ENCODE results near the gene GTF2IRD1.
"Not testable (repeated sequence)": the region's sequence is repeated elsewhere in the genome, so short reads cannot be mapped to it uniquely, and the experiment has no call there.

GTF2IRD1 gene

DNA sequence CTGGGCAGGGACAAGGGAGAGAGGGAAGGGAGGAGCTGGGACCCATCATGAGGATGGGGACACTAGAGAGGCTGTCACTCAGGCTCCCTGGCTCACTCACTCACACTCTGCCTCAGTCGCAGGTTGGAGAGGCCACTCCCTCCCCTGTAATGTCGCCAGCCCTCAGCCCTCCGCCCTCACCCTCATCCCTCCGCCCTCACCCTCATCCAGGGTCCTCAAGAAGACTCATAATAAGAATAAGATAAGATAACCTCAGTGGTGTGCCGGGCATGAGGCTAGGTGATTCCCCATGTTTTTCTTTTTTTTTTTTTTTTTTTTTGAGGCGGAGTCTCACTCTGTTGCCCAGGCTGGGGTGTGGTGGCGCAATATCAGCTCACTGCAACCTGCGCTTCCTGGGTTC is 92.2 kb downstream of the GTF2IRD1 start:
- in situ Hi-C loops (cut with HindIII; ENCODE audit: low sequenced_read_pairs): no loop called here

DNA sequence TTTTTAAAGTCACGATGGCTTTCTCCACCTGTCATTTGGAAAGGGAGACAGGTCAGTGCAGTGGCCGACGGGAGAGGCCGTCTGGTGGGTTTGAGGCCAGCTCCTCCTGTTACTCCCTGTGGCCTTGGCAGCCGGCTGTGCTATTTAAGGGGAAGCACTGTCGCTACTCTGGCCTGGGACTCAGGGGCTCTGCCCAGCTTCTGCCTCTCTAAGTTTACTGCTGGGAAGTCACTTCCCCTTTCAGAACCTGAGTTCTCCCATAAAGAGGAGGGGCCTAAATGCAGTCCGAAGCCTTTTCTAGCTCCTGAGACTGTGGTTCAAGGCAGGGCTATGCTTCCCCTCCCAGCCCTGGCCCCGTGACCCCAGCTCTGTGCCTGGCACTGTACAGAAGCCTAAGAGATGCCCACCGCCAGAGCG is 99.9 kb downstream of the GTF2IRD1 start:
- in situ Hi-C loops (cut with HindIII; ENCODE audit: low sequenced_read_pairs): not testable (repeated sequence)

DNA sequence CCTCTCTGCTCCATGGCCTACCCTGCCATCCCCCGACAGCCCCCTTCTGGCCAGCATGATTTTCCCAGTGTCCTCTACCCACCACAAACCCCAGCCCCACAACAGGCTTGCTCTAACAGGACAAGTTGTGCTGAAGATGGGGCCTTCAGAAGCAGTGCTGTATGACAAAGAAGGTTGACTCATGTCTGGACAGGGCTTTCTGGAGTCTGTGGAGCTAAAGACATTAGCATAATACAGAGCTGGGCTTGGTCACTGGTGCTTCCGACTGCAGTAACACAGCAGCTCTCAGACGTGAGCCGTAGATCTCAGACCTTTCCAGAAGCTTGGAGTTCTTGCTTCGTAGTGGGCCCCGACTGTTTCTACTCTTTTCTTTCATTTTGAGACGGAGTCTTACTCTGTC is 100.5 kb downstream of the GTF2IRD1 start:
- in situ Hi-C loops (cut with HindIII; ENCODE audit: low sequenced_read_pairs): no loop called here

DNA sequence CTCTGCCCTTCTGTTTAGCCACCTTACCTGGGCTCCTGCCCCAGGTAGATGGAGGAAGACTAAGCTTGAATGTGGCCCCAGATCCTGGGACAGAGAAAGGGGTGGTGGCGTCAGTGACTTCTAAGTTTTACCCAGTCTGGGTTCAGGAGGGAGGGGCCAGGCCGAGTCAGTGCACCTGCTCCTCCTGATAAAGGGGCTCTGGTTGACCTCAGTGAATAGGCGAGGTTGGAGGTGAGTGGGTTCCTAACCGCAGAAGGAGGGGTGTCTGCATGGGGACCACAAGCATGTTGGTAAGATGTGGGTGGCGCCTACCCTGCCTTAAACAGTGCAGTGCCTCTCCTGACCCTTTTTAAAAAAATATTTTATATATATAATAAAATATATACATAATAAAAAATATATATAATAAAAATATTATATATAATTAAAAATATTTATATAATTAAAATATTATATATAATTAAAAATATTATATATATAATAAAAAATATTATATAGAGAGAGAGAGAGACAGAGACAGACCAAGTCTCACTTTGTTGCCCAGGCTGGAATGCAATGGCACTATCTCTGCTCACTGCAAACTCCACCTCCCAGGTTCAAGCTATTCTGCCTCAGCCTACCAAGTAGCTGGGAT is 106.5 kb downstream of the GTF2IRD1 start:
- in situ Hi-C loops (cut with HindIII; ENCODE audit: low sequenced_read_pairs): no loop called here

DNA sequence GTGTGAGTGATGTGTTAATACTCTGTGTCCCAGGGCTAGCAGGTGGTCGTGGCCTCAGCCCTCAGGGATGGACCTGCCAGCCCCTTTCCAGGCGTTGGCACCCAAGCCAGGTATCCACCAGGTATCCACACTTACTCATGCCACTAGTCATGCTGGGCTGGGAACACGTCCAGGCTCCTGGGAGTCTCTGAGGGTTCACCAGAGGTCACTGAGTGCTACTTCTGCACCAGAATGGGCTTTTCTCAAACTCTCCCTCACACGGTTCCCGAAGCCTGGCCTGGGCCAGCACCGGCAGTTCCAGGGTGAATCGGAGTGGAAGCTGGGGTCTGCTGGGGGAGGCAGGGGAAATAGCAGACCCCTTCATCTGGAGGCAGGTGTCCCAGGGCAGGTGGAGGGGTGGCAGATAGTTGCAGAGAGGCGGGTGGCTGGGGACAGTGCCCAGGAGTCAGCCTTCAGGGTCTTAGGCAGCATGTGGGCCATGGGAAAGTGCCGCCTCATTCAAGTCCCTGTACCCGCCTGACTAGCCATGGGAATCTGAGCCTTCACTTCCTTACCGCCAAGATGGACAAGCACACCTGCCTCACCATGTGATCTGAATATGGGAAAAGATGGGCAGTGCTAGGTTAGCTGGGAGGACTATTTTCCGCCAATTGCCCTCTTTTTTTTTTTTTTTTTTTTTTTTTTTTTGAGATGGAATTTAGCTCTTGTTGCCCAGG is 108.3 kb downstream of the GTF2IRD1 start:
- in situ Hi-C loops (cut with HindIII; ENCODE audit: low sequenced_read_pairs): no loop called here

DNA sequence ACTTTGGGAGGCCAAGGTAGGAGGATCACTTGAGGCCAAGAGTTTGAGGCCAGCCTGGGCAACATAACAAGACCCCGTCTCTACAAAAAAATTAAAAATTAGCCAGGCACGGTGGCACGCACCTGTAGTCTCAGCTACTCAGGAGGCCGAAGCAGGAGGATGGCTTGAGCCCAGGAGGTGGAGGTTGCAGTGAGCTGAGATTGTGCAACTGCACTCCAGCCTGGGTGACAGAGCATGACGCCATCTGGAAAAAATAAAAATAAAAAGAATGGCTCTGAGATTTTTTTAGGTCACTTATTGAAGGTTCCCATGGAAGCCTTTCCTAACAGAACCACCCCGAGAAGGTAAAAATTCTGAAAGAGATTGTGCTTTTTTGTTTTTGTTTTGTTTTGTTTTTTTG is 109.9 kb downstream of the GTF2IRD1 start:
- in situ Hi-C loops (cut with HindIII; ENCODE audit: low sequenced_read_pairs): not testable (repeated sequence)

DNA sequence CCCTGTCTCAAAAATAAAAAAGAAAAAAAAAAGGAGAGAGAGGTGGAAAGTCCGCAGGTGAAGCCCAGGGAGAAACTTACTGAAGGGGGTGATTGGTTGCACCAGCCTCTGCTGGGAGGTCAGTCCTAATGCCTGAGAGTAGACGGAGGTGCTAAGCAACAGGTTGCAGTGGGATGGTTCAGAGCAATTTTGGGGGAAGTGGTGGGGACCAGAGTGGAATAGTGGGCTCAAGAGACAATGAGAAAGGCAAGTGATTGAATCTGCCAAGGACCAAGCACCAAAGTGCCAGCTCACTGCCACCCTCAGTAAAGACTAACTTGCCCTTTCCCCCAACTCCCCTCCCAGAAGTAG is 113.6 kb downstream of the GTF2IRD1 start:
- in situ Hi-C loops (cut with HindIII; ENCODE audit: low sequenced_read_pairs): no loop called here

DNA sequence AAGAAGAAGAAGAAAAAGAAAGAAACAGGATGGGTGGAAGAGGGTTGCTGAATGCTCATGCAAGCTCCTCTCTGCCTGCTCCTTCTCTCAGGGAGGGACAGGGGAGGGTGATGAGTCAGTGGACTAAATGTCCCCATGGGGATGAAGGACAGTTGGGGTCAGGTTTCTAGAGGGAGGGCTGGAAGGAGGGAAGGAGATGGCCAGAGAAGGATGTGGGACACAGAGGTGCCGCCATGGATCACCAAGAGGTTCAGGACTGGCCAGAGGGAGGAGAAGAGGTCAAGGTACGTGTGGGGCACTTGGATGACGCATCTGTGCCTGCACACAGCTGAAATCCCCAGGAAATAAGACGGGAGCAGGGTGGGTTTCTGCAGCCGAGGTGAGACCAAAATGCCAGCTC is 115.0 kb downstream of the GTF2IRD1 start:
- in situ Hi-C loops (cut with HindIII; ENCODE audit: low sequenced_read_pairs): no loop called here

DNA sequence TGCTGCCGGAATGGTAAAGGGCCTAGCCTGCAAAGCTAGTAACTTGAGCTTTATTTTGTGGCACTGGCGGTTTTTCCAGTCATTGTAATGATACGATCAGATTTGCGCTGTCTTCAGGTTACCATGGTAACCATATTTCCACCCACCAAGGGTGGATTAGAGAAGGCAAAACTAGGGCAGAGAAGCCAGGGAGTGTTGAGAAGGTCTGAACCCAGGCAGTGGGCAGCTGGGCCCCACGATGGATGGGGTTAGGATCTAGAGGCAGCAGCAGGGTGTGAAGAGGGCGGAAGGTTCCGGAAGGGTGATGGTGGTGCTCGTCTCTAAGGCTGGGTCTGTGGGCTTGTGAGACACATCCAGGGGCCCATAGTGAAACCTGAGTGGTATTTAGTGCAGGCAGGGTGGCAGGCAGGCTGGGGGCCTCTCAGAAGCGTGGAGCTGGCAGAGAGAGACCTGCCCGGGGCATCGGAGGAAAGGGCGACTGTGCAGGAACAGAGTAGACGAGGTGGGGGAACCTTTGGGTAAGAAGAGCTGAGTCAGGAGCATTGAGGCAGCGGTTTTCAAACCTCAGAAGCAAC is 115.9 kb downstream of the GTF2IRD1 start:
- in situ Hi-C loops (cut with HindIII; ENCODE audit: low sequenced_read_pairs): no loop called here

DNA sequence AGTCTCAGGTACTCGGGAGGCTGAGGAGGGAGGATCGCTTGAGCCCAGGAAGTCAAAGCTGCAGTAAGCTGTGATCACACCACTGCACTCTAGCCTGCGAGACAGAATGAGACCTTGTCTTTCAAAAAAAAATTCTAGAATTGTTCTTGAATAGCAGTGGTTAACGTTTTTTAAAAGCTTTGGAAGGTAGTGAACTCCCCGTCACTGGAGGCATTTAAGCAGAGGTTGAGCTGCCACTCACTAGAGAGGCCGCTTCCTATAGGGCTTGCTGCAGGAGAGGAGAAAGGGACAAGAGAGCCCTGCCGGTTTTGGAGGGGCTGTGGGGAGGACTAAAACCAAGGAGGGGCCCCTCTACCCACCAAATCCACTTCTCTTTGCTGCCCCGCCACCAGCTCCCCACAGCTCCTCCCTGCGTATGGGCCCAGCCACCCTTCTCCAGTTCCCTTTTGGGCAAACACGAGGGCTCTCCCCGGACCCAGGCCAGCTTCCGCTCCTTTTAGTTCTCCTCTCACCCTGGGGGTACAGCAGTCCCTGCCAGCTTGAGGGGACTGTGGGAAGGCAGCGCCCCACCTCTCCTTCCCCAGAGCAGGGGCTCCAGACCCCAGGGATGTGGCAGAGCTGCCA is 116.9 kb downstream of the GTF2IRD1 start:
- in situ Hi-C loops (cut with HindIII; ENCODE audit: low sequenced_read_pairs): no loop called here

DNA sequence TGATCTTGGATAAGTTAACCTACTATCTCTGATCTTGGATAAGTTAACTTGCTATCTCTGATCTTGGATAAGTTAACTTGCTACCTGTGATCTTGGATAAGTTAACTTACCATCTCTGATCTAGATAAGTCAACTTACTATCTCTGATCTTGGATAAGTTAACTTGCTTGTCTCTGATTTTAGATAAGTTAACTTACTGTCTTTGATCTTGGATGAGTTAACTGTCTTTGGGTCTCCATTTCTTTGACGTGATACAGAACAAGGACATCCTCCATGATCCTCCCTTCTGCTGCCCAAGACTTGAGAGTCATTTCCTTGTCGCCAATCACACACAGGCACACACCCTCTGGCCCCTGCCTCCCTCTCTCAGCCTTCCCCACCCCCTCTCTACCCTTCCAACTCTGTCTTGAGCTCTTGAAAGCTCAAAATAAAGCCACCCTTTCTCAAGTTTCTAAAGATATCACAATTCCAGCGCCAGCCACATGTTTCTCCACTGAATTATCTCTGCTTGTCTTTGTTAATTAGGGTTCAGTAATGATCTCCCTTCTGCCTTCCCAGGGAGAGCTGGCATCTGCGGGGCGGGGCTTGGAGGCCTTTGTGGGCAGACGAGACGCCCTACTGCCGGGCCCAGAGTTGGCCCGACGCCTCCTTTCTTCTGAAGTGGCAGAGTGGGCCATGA is 118.7 kb downstream of the GTF2IRD1 start:
- in situ Hi-C loops (cut with HindIII; ENCODE audit: low sequenced_read_pairs): no loop called here

DNA sequence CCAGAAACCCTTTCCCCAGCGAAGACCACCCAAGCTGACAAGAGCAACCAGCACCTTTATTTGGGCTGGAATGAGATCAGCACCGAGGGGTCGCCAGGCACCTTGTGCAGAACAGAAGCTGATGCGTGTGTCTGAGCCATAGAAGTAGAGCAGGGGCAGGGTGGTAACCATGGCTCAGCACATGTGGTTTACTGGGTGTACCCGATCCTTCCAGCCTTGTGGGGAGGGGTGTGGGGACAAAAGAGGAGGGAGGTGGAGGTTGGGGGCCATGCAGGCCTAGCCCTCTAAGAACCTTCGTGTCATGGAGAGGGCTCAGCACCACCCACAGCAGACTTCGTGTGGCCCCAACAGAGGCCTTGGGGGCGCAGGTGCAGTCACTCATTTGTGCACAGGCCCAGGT is 119.8 kb downstream of the GTF2IRD1 start:
- in situ Hi-C loops (cut with HindIII; ENCODE audit: low sequenced_read_pairs): no loop called here

DNA sequence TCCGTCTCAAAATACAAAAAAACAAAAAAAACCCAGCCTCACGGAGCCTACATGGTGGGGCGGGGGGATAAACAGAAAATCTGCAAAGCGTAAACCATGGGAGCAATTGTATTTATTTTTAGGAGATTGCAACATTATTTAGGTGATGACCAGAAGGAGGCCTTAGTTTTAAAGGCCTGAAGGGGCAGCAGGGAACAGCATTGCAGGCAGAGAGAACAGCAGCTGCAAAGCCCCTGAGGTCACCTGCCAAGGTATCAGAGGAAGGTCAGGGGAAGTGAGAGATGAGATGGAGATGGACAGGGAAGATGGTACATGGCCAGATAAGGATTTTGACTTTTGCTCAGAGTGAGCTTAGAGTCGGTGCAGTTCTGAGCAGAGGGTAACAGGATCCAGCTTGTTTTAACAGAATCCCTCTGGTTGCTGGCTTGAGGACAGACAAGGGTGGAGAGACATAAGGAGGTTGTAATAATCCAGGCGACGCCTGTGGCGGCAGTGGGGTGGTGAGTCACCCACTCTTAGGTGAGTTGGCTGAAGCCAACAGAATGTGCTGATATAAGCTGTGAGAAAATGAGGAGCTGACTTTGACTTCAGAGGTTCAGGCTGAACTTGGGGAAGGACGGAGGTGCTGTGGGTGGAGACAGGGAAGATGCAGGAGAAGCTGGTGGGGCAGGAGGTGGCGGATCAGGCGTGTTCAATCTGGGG is 121.5 kb downstream of the GTF2IRD1 start:
- in situ Hi-C loops (cut with HindIII; ENCODE audit: low sequenced_read_pairs): no loop called here

DNA sequence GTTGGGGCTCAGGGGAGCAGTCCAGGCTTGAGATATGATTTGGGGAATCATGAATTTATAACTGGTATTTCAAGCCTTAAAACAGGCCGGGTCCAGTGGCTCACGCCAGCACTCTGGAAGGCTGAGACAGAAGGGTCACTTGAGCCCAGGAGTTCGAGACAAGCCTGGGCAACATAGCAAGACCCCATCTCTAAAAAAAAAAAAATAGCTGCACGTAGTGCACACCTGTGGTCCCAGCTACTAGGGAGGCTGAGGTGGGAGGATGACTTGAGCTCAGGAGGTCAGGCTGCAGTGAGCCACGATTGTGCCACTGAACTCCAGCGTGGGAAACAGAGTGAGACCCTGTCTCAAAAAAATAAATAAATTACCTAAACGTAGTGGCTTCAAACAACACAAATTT is 122.1 kb downstream of the GTF2IRD1 start:
- in situ Hi-C loops (cut with HindIII; ENCODE audit: low sequenced_read_pairs): no loop called here

DNA sequence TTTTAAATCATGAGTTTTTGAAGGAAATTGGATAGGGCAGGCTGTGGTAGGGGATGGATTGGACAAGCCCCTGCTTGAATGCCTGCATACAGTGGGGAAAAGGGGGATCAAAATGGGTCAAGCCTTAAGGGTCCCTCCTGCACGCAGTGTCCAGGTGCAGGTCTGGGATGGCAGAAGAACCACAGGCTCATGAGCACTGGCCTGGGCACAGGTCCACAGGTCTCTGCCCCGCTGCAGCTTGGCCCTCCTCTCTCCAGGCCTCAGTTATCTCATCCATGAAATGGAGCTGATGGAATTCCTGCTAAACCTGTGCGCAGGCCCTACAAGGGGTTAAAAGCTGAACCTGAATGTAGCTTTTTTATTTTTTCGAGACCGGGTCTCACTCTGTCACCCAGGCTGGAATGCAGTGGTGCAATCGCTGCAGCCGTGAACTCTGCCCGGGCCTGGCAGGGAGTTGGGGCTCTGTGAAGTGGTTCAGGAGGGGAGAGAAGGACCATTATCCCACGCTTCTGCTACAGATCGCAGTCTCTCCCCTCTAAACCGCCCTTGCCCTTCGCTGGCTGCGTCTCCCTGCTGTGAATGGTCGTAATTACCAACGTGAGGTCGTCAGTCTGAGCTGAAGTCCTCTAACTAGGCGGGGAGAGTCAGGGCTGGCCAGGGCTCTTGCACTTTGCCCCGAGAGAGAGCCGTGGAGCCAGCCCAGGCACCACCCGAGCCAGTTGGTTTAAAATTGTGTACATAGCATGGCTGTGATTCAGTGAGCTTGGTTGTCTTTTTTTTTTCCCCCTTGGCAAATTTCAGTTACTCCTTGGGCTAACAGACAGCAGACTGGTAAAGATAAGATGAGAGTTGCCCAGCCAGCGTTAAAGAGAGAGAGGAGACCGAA is 126.3 kb downstream of the GTF2IRD1 start:
- in situ Hi-C loops (cut with HindIII; ENCODE audit: low sequenced_read_pairs): no loop called here

DNA sequence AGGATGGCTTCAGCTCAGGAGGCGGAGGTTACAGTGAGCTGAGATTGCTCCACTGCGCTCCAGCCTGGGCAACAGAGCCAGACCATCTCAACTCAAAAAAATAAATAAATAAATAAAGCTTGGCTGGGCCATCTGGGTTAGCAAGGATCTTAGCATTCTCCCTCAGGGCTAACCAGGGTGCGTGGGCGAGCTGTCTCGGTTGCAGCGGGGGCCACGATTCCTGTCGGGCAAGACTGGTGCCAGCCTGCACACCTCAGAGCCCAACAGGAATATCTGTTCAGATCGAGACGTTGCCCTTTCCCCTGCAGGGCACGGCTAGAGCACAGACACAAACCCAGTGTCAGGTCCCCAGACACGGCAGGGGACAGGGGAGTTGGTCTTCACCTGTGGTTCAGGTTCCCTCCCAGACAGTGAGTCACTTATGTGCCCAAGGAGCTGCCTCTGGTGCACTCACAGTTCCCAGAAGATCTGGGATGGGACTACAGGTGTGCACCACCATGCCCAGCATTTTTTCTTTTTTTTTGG is 128.3 kb downstream of the GTF2IRD1 start:
- in situ Hi-C loops (cut with HindIII; ENCODE audit: low sequenced_read_pairs): no loop called here

DNA sequence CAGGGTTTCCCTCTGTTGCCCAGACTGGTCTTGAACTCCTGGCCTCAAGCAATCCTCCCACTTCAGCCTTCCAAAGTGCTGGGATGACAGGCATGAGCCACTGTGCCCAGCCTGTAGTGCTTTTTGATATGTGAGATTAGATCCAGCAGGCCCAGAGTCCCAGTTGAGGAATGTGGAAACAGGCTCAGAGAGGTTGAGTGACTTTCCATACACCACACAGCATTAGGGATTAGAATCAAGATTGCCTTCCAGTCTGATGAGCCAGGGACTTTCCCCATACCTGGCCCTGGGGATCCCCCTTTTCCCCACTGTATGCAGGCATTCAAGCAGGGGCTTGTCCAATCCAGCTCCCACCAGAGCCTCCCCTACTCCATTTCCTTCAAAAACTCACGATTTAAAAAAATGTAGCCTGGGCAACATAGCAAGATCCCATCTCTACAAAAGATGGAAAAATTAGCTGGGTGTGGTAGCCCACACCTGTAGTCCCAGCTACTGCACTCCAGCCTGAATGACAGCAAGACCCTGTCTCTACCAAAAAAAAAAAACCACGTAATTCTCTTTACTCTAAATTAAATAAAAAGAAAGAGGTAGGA is 128.8 kb downstream of the GTF2IRD1 start:
- in situ Hi-C loops (cut with HindIII; ENCODE audit: low sequenced_read_pairs): no loop called here

DNA sequence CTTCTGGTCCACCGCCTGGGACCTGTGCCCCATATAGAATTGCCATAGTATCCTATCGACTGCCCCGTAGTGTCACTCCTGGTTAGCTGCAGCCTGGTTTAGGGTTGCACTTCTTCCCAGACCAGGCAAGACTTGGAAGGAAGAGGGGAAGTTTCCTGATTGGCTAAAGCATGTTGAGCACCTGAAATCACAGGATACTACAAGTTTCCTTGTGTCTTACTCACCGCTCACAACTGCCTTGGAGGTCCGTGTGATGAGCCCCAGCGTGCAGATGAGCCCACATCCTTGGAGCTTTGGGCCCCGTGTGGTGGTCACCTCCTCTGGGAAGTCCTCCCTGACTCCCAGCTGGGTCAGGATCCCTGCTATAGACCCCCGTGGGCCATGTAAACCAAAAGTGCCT is 129.9 kb downstream of the GTF2IRD1 start:
- in situ Hi-C loops (cut with HindIII; ENCODE audit: low sequenced_read_pairs): no loop called here

All from DLD1 (cell line).